Activated CD4-positive, alpha-beta T cell treated with anti-CD3 and anti-CD28 coated beads for 48 hours (primary cell): ENCODE results near the gene CA7.

Experiments
- DNase-seq: peaks from one replicate; pipeline ENCODE4 v3.0.0-alpha.2; 2020

The CA7 gene

GRCh38 chr16:66844342-66845079 is at the start of gene CA7:
Gene CA7 (plus strand): TSS chr16:66844414. CDS start chr16:66844488, 74 bp downstream.
- DNase-seq: no peak

- no peak for DNase-seq
These were observed 46.1 kb upstream of the CA7 start for GRCh38 chr16:66798161-66798560.

- no peak for DNase-seq
These were observed 43.4 kb upstream of the CA7 start for GRCh38 chr16:66800856-66801255.

GRCh38 chr16:66801320-66802105 is 42.7 kb upstream of the CA7 start, which contains the start of gene TERB1:
Gene TERB1 (minus strand): TSS chr16:66801584. CDS start chr16:66796798, 4,786 bp downstream.
- no peak for DNase-seq

GRCh38 chr16:66802159-66802558 is 42.1 kb upstream of the CA7 start:
- DNase-seq: no peak

GRCh38 chr16:66809765-66810164 is 34.4 kb upstream of the CA7 start:
- no peak for DNase-seq

GRCh38 chr16:66810391-66810790 is 33.8 kb upstream of the CA7 start:
- DNase-seq: no peak

GRCh38 chr16:66811043-66811442 is 33.2 kb upstream of the CA7 start:
- DNase-seq: no peak

GRCh38 chr16:66814734-66815133 is 29.5 kb upstream of the CA7 start:
- DNase-seq: no peak

- DNase-seq: no peak
These were observed 20.2 kb upstream of the CA7 start for GRCh38 chr16:66824006-66824405.

- peak; percentile 91 for DNase-seq
These were observed 13.5 kb upstream of the CA7 start, which contains the start of gene NAE1 for GRCh38 chr16:66830422-66831404. Gene NAE1 (minus strand): TSS chr16:66830976. CDS start chr16:66830899, 77 bp downstream.

GRCh38 chr16:66832190-66832589 is 12.0 kb upstream of the CA7 start:
- DNase-seq: no peak

GRCh38 chr16:66832661-66833305 is 11.4 kb upstream of the CA7 start:
- DNase-seq: no peak

GRCh38 chr16:66834746-66835145 is 9.5 kb upstream of the CA7 start:
- DNase-seq: no peak

- DNase-seq: no peak
These were observed 3.3 kb upstream of the CA7 start for GRCh38 chr16:66840883-66841282.

GRCh38 chr16:66841366-66841765 is 2.8 kb upstream of the CA7 start:
- DNase-seq: no peak

GRCh38 chr16:66842765-66843164 is 1.4 kb upstream of the CA7 start:
- no peak for DNase-seq

GRCh38 chr16:66843191-66843590 is 1.0 kb upstream of the CA7 start:
- no peak for DNase-seq

GRCh38 chr16:66844009-66844341 is 239 bp upstream of the CA7 start:
- DNase-seq: no peak

- DNase-seq: no peak
These were observed 831 bp downstream of the CA7 start for GRCh38 chr16:66845080-66845410.

GRCh38 chr16:66845791-66846221 is 1.6 kb downstream of the CA7 start:
- no peak for DNase-seq

- no peak for DNase-seq
These were observed 2.1 kb downstream of the CA7 start for GRCh38 chr16:66846266-66846665.

GRCh38 chr16:66846831-66847230 is 2.6 kb downstream of the CA7 start:
- DNase-seq: no peak
